CD4-positive, alpha-beta memory T cell (primary cell): Measurements from ENCODE around the gene POU6F1. TPM values are rescaled to one million over a fixed set of nuclear protein-coding genes. Genes with fewer than 3 reads are reported as not detected.

Experiments used
- CTCF ChIA-PET: fragments of 350-600 bp; sonication (Branson Sonifier 250); formaldehyde crosslinking; loops from one replicate; lab custom pipeline; 2021; ENCODE audit warnings: inconsistent platforms; ENCODE audit not compliant: partially characterized antibody; lab: Charles Lee
- POLR2A ChIA-PET: fragments of 350-600 bp; sonication (Branson Sonifier 250); formaldehyde crosslinking; loops from one replicate; lab custom pipeline; 2021; ENCODE audit not compliant: partially characterized antibody; lab: Charles Lee
- DNase-seq, 5 donors: peaks; one replicate each; pipeline versions ENCODE4 v3.0.0 to v3.0.0-alpha.2; 2020 to 2022; ENCODE audit warnings: mixed read lengths in 1 of 5
- H3K27ac ChIP-seq: one replicate; pipeline ENCODE4 v1.7.0; 2013; ENCODE audit warnings: low read depth, low read length
- H3K27me3 ChIP-seq: 2 replicates; pipeline ENCODE4 v1.7.0; 2013; ENCODE audit warnings: mild to moderate bottlenecking, low read length, moderate library complexity; ENCODE audit not compliant: insufficient read depth
- H3K36me3 ChIP-seq: 2 replicates; pipeline ENCODE4 v1.7.0; 2013; ENCODE audit warnings: mild to moderate bottlenecking, low read length, moderate library complexity; ENCODE audit not compliant: insufficient read depth
- H3K4me1 ChIP-seq: 2 replicates; pipeline ENCODE4 v1.7.0; 2013; ENCODE audit warnings: mild to moderate bottlenecking, low read length, moderate library complexity; ENCODE audit not compliant: insufficient read depth
- H3K4me3 ChIP-seq, 2 donors: one replicate each; pipeline ENCODE4 v1.7.0; 2013; ENCODE audit warnings: low read length in 2 of 2, mild to moderate bottlenecking in 1 of 2
- H3K9me3 ChIP-seq, 2 donors: one replicate each; pipeline ENCODE4 v1.7.0; 2013; ENCODE audit warnings: low read length in 2 of 2, control low read depth in 1 of 2; ENCODE audit not compliant: control insufficient read depth in 1 of 2
- H3K27ac Mint-ChIP-seq, 7 donors: one replicate each; pipeline ENCODE4 v1.8.0; 2020 to 2021; ENCODE audit warnings: mixed read lengths in 7 of 7, mild to moderate bottlenecking in 6 of 7, inconsistent platforms in 3 of 7, moderate library complexity in 3 of 7
- H3K27me3 Mint-ChIP-seq, 2 donors: one replicate each; pipeline ENCODE4 v1.8.0; 2020 to 2021; ENCODE audit warnings: mixed read lengths in 2 of 2
- H3K36me3 Mint-ChIP-seq, 2 donors: one replicate each; pipeline ENCODE4 v1.8.0; 2020 to 2021; ENCODE audit warnings: mixed read lengths in 2 of 2, inconsistent platforms in 1 of 2, mild to moderate bottlenecking in 1 of 2
- H3K4me1 Mint-ChIP-seq, 4 donors: one replicate each; pipeline ENCODE4 v1.8.0; 2020 to 2021; ENCODE audit warnings: mixed read lengths in 4 of 4, mild to moderate bottlenecking in 1 of 4
- H3K4me3 Mint-ChIP-seq, 8 donors: one replicate each; pipeline ENCODE4 v1.8.0; 2020 to 2021; ENCODE audit warnings: mixed read lengths in 8 of 8, mild to moderate bottlenecking in 7 of 8, moderate library complexity in 6 of 8, inconsistent platforms in 3 of 8
- H3K9me3 Mint-ChIP-seq, 8 donors: one replicate each; pipeline ENCODE4 v1.8.0; 2020 to 2021; ENCODE audit warnings: mixed read lengths in 8 of 8, mild to moderate bottlenecking in 5 of 8, inconsistent platforms in 3 of 8, moderate library complexity in 1 of 8
- intact Hi-C: fragments of 100-400 bp; cut with micrococcal nuclease; formaldehyde crosslinking; loops from one replicate; pipeline ENCODE4 v1.15.1; 2023
- polyA plus RNA-seq, 2 donors: library from polyadenylated mRNA; unstranded; fragments of 300-500 nt; fragmentation: Illumina TruSeq; gene quantifications; one replicate each; pipeline ENCODE4 v1.2.3, GENCODE V29; 2021
- total RNA-seq, 2 experiments: library from RNA; stranded (reverse); gene quantifications; one replicate each; pipeline ENCODE4 v1.2.3, GENCODE V29; 2021

POU6F1 gene
- total and polyA plus RNA-seq, 4 experiments from 2014 or later = 1.4 to 79.8 (median 40.2) TPM

DNA sequence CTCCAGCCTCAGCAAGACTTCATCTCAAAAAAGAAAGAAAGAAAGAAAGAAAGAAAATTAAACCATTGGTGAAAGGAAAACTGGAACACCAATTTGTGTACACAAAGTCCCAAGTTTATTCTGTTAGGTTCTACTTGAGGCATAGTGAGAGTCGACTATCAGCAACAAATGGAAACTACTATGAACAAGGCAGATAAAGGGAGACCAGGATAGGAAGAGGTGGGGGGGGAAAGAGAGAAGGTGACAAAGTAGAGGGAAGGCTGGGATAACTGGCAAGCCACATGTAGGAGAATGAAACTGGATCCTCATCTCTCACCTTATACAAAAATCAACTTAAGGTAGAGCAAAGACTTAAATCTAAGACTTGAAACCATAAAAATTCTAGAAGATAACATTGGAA lies 70.6 kb downstream of the POU6F1 start:
- H3K27ac Mint-ChIP-seq = peak overlapping the region in 4 of 7 donors; percentile 23 to 72 (median 56)
- Histone ChIP-seq H3K36me3 (no peaks in the 10 kb centered on the region), H3K4me3 (no peak overlapping the region), H3K27me3 (no peaks in the 10 kb centered on the region), H3K9me3 (no peaks in the 10 kb centered on the region), H3K4me1 (peaks cover 2% of the 10 kb centered on the region), H3K27ac (no peak overlapping the region)
- no peaks in the 10 kb centered on the region for H3K27me3 Mint-ChIP-seq
- CTCF ChIA-PET = no interaction called here
- peaks cover 34 to 42% (median 41%) of the 10 kb centered on the region in 4 donors for H3K4me1 Mint-ChIP-seq
- no peak overlapping the region for H3K4me3 Mint-ChIP-seq
- H3K36me3 Mint-ChIP-seq = peaks cover 9 to 13% of the 10 kb centered on the region in 2 donors
- peaks cover 0 to 1% (median 0%) of the 10 kb centered on the region in 8 donors for H3K9me3 Mint-ChIP-seq
- POLR2A ChIA-PET = no interaction called here
- DNase-seq = no peak
- intact Hi-C loops = no loop called here

GRCh38 chr12:51139292-51139844 lies 78.5 kb downstream of the POU6F1 start:
- H3K27me3 Mint-ChIP-seq = no peaks in the 10 kb centered on the region
- DNase-seq = no peak
- peaks cover 9 to 30% of the 10 kb centered on the region in 2 donors for H3K36me3 Mint-ChIP-seq
- Histone ChIP-seq H3K27me3 (no peaks in the 10 kb centered on the region), H3K4me1 (no peaks in the 10 kb centered on the region), H3K9me3 (no peaks in the 10 kb centered on the region), H3K36me3 (no peaks in the 10 kb centered on the region), H3K27ac (no peak overlapping the region), H3K4me3 (no peak overlapping the region)
- intact Hi-C loops = no loop called here
- H3K9me3 Mint-ChIP-seq = peaks cover 0 to 1% (median 0%) of the 10 kb centered on the region in 8 donors
- ChIA-PET POLR2A (no interaction called here), CTCF (no interaction called here)
- no peak overlapping the region for H3K4me3 Mint-ChIP-seq
- H3K4me1 Mint-ChIP-seq = peaks cover 0 to 15% (median 7%) of the 10 kb centered on the region in 4 donors
- peak overlapping the region in 3 of 7 donors; percentile 6 to 32 (median 32) for H3K27ac Mint-ChIP-seq

Other genes starting within 250 kb of the POU6F1 start
- 10 to 100 TPM; 55.1 to 62.7 TPM for gene SLC11A2, start 191.7 kb downstream of the POU6F1 start, total RNA-seq
- gene SLC11A2, start 191.7 kb downstream of the POU6F1 start, polyA plus RNA-seq = 10 to 100 TPM in 1 of 2 donors, 1 to 10 TPM in 1; 7.4 to 18.9 TPM
- 10 to 100 TPM; 83.7 to 93.3 TPM for gene LETMD1, start 169.7 kb downstream of the POU6F1 start, total RNA-seq
- 10 to 100 TPM; 32.6 to 36.6 TPM for gene LETMD1, start 169.7 kb downstream of the POU6F1 start, polyA plus RNA-seq
- gene CSRNP2, start 134.5 kb downstream of the POU6F1 start, total RNA-seq = 10 to 100 TPM; 34.1 to 35.0 TPM
- 1 to 10 TPM; 4.6 to 6.3 TPM for gene CSRNP2, start 134.5 kb downstream of the POU6F1 start, polyA plus RNA-seq
- 10 to 100 TPM; 36.4 to 40.0 TPM for gene TFCP2, start 44.9 kb downstream of the POU6F1 start, total RNA-seq
- gene TFCP2, start 44.9 kb downstream of the POU6F1 start, polyA plus RNA-seq = 10 to 100 TPM in 1 of 2 donors, 1 to 10 TPM in 1; 6.0 to 15.3 TPM
- 100 to 1,000 TPM; 275 to 286 TPM for gene DAZAP2, start 20.8 kb upstream of the POU6F1 start, total RNA-seq
- gene DAZAP2, start 20.8 kb upstream of the POU6F1 start, polyA plus RNA-seq = 1,000 to 10,000 TPM; 1,322 to 2,333 TPM
- gene SMAGP, start 52.4 kb upstream of the POU6F1 start, total RNA-seq = 1 to 10 TPM; 3.9 to 5.5 TPM
- gene SMAGP, start 52.4 kb upstream of the POU6F1 start, polyA plus RNA-seq = 10 to 100 TPM; 10.6 to 18.9 TPM
- 100 to 1,000 TPM; 215 to 221 TPM for gene BIN2, start 106.1 kb upstream of the POU6F1 start, total RNA-seq
- gene BIN2, start 106.1 kb upstream of the POU6F1 start, polyA plus RNA-seq = 100 to 1,000 TPM; 183 to 309 TPM
- gene CELA1, start 128.6 kb upstream of the POU6F1 start, total RNA-seq = under 1 TPM; 0.36 to 0.73 TPM
- 1 to 10 TPM; 1.6 to 3.7 TPM for gene CELA1, start 128.6 kb upstream of the POU6F1 start, polyA plus RNA-seq
- 1 to 10 TPM; 1.7 to 4.9 TPM for gene GALNT6, start 173.3 kb upstream of the POU6F1 start, total RNA-seq
- 1 to 10 TPM; 2.3 to 9.2 TPM for gene GALNT6, start 173.3 kb upstream of the POU6F1 start, polyA plus RNA-seq
- gene SLC4A8, start 206.8 kb upstream of the POU6F1 start, total RNA-seq = under 1 TPM; 0.47 to 0.69 TPM
- gene SLC4A8, start 206.8 kb upstream of the POU6F1 start, polyA plus RNA-seq = under 1 TPM; 0.14 to 0.77 TPM